ENCODE measurements around the gene HOXD4. TPM values are rescaled to one million over a fixed set of nuclear protein-coding genes. Genes with fewer than 3 reads are reported as not detected.

Gene HOXD4
- total RNA-seq, 1 donor from 2014 or later: 2.3 TPM

GRCh38 chr2:176126929-176127773, 24.2 kb upstream of the HOXD4 start:
- peak; percentile 86 for DNase-seq (ENCODE audit: low read depth in 2 of 2)

DNA sequence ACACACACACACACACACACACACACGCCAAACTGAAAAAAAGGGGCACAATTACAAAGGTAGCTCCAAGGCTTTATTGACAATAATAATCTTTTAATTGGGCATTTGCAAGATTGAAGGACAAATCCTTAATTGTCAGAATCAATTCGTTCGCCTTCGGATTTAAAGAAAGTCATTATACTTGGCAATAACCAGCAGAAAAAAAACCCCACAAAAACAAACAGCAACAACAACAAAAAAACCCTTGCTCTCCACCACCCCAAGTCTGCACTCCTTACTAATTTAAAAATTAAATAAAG, 23.6 kb upstream of the HOXD4 start:
- no peak for DNase-seq (ENCODE audit: low read depth in 2 of 2)

GRCh38 chr2:176128172-176128981, 23.0 kb upstream of the HOXD4 start:
- DNase-seq (ENCODE audit: low read depth in 2 of 2): peak in 1 of 2 donors; percentile 58

DNA sequence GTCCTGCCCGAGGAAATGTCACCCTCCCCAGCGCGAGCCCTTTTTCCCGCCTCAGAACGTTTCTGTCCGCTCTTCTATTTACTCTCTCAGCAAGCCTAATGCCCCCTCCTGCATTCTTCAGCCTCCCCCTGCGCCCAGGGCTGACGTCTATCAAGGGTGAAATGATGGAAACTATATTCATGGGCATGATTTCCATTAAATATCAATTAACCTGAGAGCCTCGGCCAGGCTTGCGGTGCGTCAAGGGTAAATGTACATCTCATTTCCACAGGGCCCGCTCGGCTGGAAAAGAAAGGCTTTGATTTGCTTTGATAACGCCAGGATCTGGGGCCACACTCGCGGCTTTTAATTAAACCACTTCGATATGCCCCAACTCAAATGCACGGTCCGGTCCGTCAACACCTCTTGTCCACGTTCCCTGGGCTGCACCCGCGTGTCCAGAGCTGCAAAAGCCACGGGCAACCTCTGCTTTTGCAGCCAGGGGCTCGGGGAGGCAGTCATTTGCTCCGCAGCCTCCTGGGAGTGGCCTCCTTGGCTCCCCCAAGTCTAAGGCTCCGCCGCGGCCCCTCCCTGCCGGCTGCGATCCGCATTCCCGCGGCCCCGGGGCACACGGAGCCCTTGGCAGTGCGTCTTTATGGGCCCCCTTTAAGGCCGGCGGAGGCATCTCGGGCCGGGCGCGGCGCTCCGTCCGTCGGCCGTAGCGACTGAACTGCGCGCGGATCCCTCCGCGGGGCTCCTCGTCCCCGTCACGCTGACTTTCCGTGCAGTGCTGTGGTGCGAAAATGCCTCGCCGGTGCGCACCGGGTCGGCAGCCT, 22.2 kb upstream of the HOXD4 start, which contains the start of gene HOXD8:
TSS of gene HOXD8 (plus strand) at position 724 of the 815 bp plus-strand sequence. CDS start 662 bp downstream, outside the sequence.
- peak; percentile 88 to 96 for DNase-seq (ENCODE audit: low read depth in 2 of 2)

DNA sequence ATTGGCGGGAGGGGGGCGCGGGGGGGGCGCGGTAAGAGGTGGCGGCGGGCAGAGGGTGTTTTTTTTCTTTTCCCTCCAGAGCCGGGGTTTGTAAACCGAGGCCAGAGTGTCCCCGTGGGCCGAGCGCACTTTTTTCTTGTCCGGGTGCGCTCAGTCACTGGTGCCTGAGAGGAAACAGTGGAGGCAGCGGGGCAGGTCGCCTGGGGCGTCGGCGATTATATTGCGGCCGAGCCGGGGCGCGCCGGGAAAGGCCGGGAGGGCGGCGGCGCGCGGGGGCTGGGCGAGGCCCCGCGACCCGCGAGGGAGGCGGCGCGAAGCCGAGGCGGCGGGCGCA, 21.6 kb upstream of the HOXD4 start:
- DNase-seq (ENCODE audit: low read depth in 2 of 2): no peak

GRCh38 chr2:176130147-176130956, 21.0 kb upstream of the HOXD4 start:
- DNase-seq (ENCODE audit: low read depth in 2 of 2): peak in 1 of 2 donors; percentile 85

DNA sequence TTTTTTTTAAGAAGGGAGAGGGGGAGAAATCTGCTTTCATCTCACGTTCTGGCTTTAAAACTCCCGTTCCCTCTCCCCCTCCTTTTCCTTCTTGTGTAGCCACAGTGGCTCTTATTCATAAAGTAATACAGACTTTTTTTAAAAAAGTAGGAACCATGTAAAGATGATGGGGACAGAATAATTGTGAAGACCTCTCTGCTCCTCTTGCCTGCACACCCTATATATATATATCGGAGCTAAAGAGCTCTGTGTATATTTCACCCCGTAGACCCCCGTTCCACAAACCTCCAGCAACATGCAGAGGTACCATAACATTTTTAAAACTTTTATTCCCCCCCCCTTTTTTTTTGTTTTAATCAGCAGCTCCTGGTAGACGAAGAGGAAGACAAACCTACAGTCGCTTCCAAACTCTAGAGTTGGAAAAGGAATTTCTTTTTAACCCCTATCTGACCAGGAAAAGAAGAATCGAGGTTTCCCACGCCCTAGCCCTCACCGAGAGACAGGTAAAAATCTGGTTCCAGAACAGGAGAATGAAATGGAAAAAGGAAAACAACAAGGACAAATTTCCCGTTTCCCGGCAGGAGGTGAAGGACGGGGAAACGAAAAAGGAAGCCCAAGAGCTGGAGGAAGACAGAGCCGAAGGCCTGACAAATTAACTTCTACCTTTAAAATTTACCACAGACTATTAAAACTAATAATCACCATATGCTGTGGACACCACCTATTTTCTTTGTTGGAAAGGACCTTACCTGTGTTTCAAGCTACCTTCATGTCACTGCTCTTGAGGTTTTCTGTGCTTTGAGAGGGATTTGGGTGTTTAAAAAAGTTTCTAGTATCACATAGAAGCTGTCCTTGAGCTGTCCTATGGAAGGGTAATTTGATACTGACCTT, 20.1 kb upstream of the HOXD4 start:
- DNase-seq (ENCODE audit: low read depth in 2 of 2): peak in 1 of 2 donors; percentile 33

DNA sequence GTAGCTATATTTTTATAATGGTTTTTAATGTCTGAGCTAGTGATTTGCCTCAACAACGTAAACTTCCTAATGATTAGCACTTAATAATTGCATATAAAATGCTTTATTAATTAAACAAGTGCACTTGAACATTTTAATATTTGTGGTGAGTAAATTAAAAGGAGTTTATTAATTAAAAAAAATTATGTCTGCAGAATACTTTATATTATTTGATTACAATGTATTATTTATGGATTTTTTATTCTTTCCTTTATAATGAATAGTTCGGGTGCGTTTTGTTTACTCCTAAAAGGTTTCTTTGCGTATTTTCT, 19.5 kb upstream of the HOXD4 start:
- no peak for DNase-seq (ENCODE audit: low read depth in 2 of 2)

GRCh38 chr2:176132205-176133171, 18.9 kb upstream of the HOXD4 start:
- DNase-seq (ENCODE audit: low read depth in 2 of 2): peak in 1 of 2 donors; percentile 79

GRCh38 chr2:176133389-176133788, 18.0 kb upstream of the HOXD4 start:
- peak in 1 of 2 donors; percentile 48 for DNase-seq (ENCODE audit: low read depth in 2 of 2)

GRCh38 chr2:176134035-176134434, 17.3 kb upstream of the HOXD4 start:
- peak in 1 of 2 donors; percentile 28 for DNase-seq (ENCODE audit: low read depth in 2 of 2)

DNA sequence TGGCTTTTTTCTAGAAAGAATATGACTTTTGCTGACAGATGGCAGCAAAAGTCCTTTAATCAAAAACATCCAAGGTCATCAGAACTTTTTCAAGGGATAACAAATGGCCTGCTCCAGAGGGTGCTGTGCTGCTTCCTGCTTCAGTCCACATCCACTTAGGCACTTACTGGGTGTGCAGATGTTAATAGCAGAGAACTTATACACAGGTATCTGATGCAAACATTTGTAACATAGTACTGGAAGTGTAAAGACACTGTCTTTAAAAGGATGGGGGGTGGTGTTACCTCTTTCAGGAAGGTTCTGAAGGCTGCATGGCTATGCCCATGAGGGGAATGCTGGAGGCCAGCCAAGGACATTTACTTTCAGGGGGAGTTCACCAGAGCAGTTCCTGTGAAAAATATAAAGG, 16.3 kb upstream of the HOXD4 start:
- peak in 1 of 2 donors; percentile 69 for DNase-seq (ENCODE audit: low read depth in 2 of 2)

DNA sequence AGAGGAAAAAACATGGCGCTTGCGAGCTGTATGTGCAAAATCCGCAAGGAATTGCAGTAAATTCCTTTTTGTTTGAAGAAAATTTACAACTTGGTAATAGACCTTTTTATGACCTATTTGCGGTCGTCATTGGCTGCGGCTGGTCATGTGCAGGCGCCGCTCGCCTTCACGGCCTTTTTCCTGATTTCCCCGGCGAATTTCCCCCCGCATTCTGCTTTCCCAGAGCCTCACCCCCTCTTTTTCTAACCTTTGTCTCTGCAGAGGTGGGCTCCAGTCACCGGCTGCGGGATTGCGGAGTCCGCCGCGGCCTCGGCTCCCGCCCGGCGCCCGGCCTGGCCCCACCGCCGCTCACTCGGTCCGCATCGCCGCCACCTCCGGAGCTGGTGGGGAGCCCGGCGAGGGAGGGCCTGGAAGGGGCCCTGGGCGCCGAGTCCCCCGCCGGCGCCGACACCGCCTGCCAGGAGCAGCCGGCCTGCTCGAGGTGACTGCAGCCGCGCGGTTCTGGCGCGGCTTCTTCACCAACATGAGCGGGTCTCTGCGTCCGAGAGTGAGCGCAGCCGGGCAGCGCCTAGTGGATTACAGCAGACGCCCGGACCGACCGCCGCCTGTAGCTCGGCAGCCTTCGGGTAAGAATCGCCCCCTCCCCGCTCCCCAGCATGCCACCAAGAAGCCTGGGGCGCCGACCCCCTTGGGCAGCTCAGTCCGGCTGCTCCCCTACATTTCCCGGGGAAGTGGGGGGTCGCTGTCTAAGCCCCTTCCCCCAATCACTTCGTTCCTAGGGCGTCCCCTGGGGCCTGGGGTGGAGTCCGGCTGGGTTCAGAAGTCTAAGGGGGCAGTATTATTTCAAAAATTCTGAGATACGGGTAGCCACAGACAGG, 14.7 kb upstream of the HOXD4 start:
- peak in 1 of 2 donors; percentile 87 for DNase-seq (ENCODE audit: low read depth in 2 of 2)

DNA sequence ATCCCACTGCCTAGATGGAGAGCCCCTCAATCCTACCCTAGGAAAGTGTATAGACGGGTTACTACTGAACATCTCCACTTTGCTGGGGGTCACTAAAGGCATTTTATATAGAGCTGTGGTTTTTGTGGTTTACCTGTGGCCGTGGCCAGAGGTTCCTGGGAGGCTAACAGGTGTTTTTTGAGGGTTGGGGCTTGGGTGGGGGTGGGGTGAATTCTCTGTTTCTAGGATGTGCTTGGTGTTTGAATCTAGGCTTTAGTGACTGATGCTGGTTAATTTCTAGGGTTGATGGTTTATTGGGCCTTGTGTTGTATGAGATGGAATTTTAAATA, 14.1 kb upstream of the HOXD4 start:
- peak in 1 of 2 donors; percentile 19 for DNase-seq (ENCODE audit: low read depth in 2 of 2)

GRCh38 chr2:176137906-176138305, 13.4 kb upstream of the HOXD4 start:
- DNase-seq (ENCODE audit: low read depth in 2 of 2): peak in 1 of 2 donors; percentile 45

DNA sequence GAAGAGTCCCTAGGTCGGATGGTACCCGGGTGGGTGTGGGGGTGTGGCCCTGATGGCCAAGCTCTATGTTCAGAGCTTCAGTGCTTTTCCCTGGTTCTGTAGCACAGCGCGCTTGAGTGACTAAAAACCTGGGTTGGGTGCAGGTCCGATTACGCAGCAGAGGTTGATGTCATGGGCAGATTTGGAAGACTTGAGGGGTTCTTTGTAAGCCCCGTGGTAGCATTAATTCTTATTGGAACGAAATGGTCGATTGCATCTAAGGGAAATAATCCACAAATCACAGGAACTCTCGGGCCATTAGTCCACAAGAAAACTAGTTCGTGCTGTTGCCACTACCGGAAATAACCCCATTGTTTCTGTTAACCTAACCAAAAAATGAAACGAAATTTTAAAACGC, 12.8 kb upstream of the HOXD4 start:
- peak in 1 of 2 donors; percentile 69 for DNase-seq (ENCODE audit: low read depth in 2 of 2)

DNA sequence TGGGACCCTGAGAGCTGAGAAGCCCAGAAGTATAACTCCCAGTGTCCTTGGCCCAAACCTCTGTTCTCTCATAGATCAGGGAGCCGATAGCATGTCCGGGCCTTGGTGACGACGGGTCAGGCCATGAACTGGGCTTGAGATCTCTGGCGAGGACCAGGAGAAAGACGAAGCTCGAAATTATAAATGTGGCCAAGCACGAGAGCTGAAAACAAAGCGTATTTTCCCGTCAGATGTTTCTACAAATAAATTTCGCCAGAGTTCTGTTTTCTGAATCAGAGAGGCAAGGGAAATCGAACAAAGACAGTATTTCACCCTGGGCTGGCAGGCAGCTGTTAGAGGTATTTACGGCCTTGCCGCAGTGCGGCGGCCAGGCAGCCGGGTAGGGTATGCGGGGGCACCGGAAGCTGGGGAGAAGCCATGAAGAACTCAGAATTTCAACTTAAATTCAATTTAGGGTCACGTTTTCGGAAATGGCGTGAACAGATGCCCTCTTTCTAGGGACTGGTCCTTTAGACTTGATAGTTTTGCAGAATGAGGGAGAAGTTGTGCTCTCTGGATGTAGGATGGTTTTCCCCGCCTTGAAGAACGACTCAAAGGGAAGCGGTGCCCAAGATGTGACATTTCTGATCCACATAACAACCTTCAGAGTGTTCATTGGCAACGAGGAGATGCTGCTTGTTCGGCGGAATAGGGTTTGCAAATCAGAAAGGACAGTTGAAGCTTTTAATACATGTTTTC, 12.3 kb upstream of the HOXD4 start:
- peak in 1 of 2 donors; percentile 60 for DNase-seq (ENCODE audit: low read depth in 2 of 2)

Data from dermis microvascular lymphatic vessel endothelial cell (primary cell).